Body of pancreas (tissue), 4 donors: ENCODE data around the gene HPRT1.

Experiments used
- POLR2A ChIP-seq, 3 donors: fragments of 450-650 bp; IDR thresholded peaks; one replicate each; pipeline ENCODE4 v1.6.1; 2016; ENCODE audit warnings: antibody characterized with exemption in 3 of 3, mild to moderate bottlenecking in 2 of 3
- TF ChIP-seq, protein P1 (sequence below), 7 experiments: fragments of 450-650 bp in 4 of 7; fragments of 200-600 bp in 3 of 7; sonication (generic) in 3 of 7; IDR thresholded peaks; one replicate each; pipeline ENCODE4 v1.5.1; 2016 to 2019; ENCODE audit warnings: antibody characterized with exemption in 7 of 7

DNA sequence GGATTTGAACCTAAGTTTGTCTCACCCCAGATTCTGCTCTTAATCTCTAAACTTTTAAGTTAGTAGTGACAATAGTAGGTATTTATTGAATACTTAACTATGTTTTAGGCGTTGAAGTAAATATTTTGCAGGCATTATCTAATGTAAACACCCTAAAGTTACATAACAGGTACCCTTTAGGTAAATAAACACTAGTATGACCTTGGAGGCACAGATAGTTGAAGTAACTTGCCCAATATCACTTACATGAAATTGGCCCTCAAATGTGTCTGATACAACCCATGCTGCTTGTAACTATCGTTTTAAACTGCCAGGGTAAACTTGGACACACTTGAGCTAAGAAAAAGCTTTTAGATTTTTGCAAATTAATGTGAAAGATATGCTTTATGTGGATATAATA, 3.0 kb downstream of the HPRT1 start:
- no peak for TF ChIP-seq POLR2A (IDR thresholded peaks at IDR 0.05)
- TF ChIP-seq, protein P1, sequence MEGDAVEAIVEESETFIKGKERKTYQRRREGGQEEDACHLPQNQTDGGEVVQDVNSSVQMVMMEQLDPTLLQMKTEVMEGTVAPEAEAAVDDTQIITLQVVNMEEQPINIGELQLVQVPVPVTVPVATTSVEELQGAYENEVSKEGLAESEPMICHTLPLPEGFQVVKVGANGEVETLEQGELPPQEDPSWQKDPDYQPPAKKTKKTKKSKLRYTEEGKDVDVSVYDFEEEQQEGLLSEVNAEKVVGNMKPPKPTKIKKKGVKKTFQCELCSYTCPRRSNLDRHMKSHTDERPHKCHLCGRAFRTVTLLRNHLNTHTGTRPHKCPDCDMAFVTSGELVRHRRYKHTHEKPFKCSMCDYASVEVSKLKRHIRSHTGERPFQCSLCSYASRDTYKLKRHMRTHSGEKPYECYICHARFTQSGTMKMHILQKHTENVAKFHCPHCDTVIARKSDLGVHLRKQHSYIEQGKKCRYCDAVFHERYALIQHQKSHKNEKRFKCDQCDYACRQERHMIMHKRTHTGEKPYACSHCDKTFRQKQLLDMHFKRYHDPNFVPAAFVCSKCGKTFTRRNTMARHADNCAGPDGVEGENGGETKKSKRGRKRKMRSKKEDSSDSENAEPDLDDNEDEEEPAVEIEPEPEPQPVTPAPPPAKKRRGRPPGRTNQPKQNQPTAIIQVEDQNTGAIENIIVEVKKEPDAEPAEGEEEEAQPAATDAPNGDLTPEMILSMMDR (IDR thresholded peaks at IDR 0.05) = no peak
